DOHH2 (cell line): ENCODE measurements around the gene PAN2.

ENCODE experiments used
- H3F3A ChIP-seq: fragments of 200-600 bp; sonication (generic), shearing (Covaris generic); 2 replicates; pipeline ENCODE4 v1.6.0; 2016; ENCODE audit warnings: antibody characterized with exemption, mild to moderate bottlenecking; ENCODE audit not compliant: control insufficient read depth, insufficient read depth
- H3K27ac ChIP-seq: fragments of 200-600 bp; sonication (generic); 2 replicates; pipeline ENCODE4 v1.5.1; 2014; ENCODE audit warnings: low read depth, mild to moderate bottlenecking, low read length, moderate library complexity
- H3K27me3 ChIP-seq: fragments of 200-600 bp; sonication (generic); 2 replicates; pipeline ENCODE4 v1.6.1; 2014; ENCODE audit warnings: mild to moderate bottlenecking, low read length, mixed read lengths; ENCODE audit not compliant: control insufficient read depth
- H3K36me3 ChIP-seq: fragments of 200-600 bp; sonication (generic); 2 replicates; pipeline ENCODE4 v1.6.1; 2014; ENCODE audit warnings: mild to moderate bottlenecking, low read length, moderate library complexity, mixed read lengths; ENCODE audit not compliant: control insufficient read depth
- H3K4me1 ChIP-seq: fragments of 200-600 bp; sonication (generic); 2 replicates; pipeline ENCODE4 v1.6.1; 2014; ENCODE audit warnings: mild to moderate bottlenecking, low read length, mixed read lengths; ENCODE audit not compliant: control insufficient read depth
- H3K4me2 ChIP-seq: fragments of 200-600 bp; sonication (generic); 2 replicates; pipeline ENCODE4 v1.6.0; 2014; ENCODE audit warnings: mild to moderate bottlenecking, low read length, moderate library complexity
- H3K4me3 ChIP-seq: fragments of 200-600 bp; sonication (generic); 2 replicates; pipeline ENCODE4 v1.5.1; 2014; ENCODE audit warnings: mild to moderate bottlenecking, low read length, mixed read lengths
- H3K79me2 ChIP-seq: fragments of 200-600 bp; sonication (generic); 2 replicates; pipeline ENCODE4 v1.6.1; 2014; ENCODE audit warnings: mild to moderate bottlenecking, low read length, mixed read lengths; ENCODE audit not compliant: control insufficient read depth
- H3K9me2 ChIP-seq: fragments of 200-600 bp; sonication (generic); replicated peaks from 2 replicates; pipeline ENCODE4 v1.6.1; 2014; ENCODE audit warnings: mild to moderate bottlenecking, low read length, mixed read lengths; ENCODE audit not compliant: control insufficient read depth
- H3K9me3 ChIP-seq: fragments of 200-600 bp; sonication (generic); 2 replicates; pipeline ENCODE4 v1.6.1; 2014; ENCODE audit warnings: antibody characterized with exemption, low read length, mixed read lengths; ENCODE audit not compliant: control insufficient read depth, insufficient read depth
- H4K20me1 ChIP-seq: fragments of 200-600 bp; sonication (generic); 2 replicates; pipeline ENCODE4 v1.6.0; 2014; ENCODE audit warnings: low read depth, mild to moderate bottlenecking, antibody characterized with exemption, low read length, moderate library complexity; ENCODE audit not compliant: control insufficient read depth, insufficient read depth
- EZH2phosphoT487 ChIP-seq: fragments of 200-600 bp; sonication (generic); IDR thresholded peaks from 2 replicates; pipeline ENCODE4 v1.6.1; 2017; ENCODE audit warnings: borderline replicate concordance, mild to moderate bottlenecking, antibody characterized with exemption, low read length, moderate library complexity, mixed read lengths
- TF ChIP-seq, protein P1 (sequence below): fragments of 200-600 bp; sonication (generic); IDR thresholded peaks from one replicate; pipeline ENCODE4 v1.5.1; 2014; ENCODE audit warnings: antibody characterized with exemption, mild to moderate bottlenecking, low read depth, low read length; ENCODE audit not compliant: poor library complexity, severe bottlenecking

PAN2 gene

DNA sequence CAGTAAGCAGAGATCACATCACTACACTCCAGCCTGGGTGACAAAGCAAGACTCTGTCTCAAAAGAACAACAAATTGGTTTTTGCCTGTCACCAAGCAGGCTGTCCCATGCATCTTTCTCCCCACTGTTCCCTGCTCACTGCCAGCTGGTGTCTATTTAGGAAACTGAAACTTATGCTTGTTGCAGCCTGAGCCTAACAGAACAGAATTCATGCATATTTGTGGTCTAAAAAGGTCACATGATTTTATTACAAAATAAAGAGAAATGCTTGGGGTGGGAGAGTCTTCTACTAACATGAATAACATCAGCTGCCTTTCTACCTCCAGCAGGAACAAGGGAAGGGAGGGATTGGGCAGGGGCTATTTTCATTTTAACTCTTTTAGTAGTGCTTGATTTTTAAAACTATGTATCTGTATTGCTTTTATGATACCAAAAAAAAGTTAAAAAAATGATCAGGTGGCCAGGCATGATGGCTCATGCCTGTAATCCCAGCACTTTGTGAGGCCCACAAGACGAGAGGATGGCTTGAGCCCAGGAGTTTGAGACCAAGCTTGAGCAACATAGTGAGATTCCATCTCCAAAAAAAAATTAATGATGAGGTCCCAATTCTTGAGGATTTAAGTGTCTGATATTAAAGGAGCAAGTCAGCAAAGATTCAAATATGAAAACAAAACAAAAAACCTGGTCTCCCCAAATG, 25.2 kb upstream of the PAN2 start:
- Histone ChIP-seq H3K9me2 (no peaks in the 10 kb centered on the region), H3K9me3 (no peaks in the 10 kb centered on the region), H3K4me2 (peak overlapping the region; percentile 94), H4K20me1 (no peaks in the 10 kb centered on the region), H3F3A (no peaks in the 10 kb centered on the region), H3K4me1 (peaks cover 38% of the 10 kb centered on the region), H3K36me3 (peaks cover 32% of the 10 kb centered on the region), H3K79me2 (peaks cover 22% of the 10 kb centered on the region), H3K4me3 (peak overlapping the region; percentile 90), H3K27ac (peak overlapping the region; percentile 20; the same call in 1 of the 2 replicates), H3K27me3 (no peaks in the 10 kb centered on the region)
- TF ChIP-seq, protein P1, sequence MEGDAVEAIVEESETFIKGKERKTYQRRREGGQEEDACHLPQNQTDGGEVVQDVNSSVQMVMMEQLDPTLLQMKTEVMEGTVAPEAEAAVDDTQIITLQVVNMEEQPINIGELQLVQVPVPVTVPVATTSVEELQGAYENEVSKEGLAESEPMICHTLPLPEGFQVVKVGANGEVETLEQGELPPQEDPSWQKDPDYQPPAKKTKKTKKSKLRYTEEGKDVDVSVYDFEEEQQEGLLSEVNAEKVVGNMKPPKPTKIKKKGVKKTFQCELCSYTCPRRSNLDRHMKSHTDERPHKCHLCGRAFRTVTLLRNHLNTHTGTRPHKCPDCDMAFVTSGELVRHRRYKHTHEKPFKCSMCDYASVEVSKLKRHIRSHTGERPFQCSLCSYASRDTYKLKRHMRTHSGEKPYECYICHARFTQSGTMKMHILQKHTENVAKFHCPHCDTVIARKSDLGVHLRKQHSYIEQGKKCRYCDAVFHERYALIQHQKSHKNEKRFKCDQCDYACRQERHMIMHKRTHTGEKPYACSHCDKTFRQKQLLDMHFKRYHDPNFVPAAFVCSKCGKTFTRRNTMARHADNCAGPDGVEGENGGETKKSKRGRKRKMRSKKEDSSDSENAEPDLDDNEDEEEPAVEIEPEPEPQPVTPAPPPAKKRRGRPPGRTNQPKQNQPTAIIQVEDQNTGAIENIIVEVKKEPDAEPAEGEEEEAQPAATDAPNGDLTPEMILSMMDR, result no peak
- no peak for TF ChIP-seq EZH2phosphoT487

DNA sequence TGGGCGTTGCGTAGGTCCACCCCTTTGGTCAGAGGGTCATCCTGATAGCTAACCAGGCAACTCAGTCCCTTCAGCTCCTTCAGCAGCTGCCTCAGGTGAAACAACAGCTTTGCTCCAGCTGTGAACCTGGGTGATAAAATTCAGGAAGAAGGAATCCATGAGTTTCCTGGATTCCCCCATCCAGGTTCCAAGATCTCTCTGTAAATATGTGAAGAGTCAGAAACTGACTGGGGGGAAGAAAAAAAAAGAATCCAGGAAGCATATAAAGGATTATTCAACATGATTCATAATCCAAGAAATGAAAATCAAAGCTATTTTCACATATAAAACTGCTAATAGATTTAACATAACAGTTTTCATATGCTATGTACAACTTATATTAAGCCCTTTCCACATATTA, 17.5 kb upstream of the PAN2 start:
- Histone ChIP-seq H3K4me1 (no peaks in the 10 kb centered on the region), H3K4me2 (no peak overlapping the region), H3K27me3 (no peaks in the 10 kb centered on the region), H3K4me3 (no peak overlapping the region), H4K20me1 (no peaks in the 10 kb centered on the region), H3K9me2 (no peaks in the 10 kb centered on the region), H3K27ac (no peak overlapping the region; the same call in 1 of the 2 replicates), H3K9me3 (no peaks in the 10 kb centered on the region), H3K79me2 (no peaks in the 10 kb centered on the region), H3F3A (no peaks in the 10 kb centered on the region), H3K36me3 (peaks cover 79% of the 10 kb centered on the region)
- no peak for TF ChIP-seq EZH2phosphoT487
- TF ChIP-seq, protein P1, result no peak

DNA sequence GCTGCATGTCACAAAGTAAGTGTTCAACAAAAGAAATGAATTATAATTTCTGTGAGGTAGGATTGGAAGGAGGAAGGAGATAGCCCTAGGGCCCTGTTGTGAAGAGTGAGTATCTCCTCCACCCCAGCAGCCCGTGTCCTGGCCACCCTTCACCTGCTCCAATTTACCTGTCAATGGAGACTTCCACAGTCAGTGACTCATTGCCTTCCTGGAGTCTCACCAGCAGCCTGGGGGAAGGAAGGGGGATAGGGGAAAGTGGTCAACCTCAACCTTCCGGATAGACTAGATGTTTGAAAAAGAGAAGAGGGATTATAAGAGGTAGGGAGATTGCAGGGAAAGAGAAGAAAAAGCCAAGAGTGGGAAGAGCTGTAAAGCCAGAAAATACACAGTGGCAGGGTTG, 16.9 kb upstream of the PAN2 start:
- H3K9me2 ChIP-seq, result no peaks in the 10 kb centered on the region
- peaks cover 79% of the 10 kb centered on the region for H3K36me3 ChIP-seq

More for the DNA sequence above, 16.9 kb upstream of the PAN2 start:
- H3K27ac ChIP-seq, result no peak overlapping the region
- no peaks in the 10 kb centered on the region for H3K9me3 ChIP-seq
- H3K4me1 ChIP-seq, result no peaks in the 10 kb centered on the region
- no peaks in the 10 kb centered on the region for H3K79me2 ChIP-seq
- no peak for TF ChIP-seq EZH2phosphoT487
- TF ChIP-seq, protein P1, result no peak
- no peaks in the 10 kb centered on the region for H4K20me1 ChIP-seq
- no peaks in the 10 kb centered on the region for H3K27me3 ChIP-seq
- no peak overlapping the region for H3K4me2 ChIP-seq
- no peaks in the 10 kb centered on the region for H3F3A ChIP-seq
- H3K4me3 ChIP-seq, result no peak overlapping the region
